ENCODE results near the gene FEZ2. TPM values are rescaled to one million over a fixed set of nuclear protein-coding genes. Genes with fewer than 3 reads are reported as not detected.

FEZ2 gene
- total and polyA plus RNA-seq, 2 of the 8 experiments (the other 6 are each of a cell fraction or from before 2014, with no cell fraction given), result 7.5 to 16.4 TPM

DNA sequence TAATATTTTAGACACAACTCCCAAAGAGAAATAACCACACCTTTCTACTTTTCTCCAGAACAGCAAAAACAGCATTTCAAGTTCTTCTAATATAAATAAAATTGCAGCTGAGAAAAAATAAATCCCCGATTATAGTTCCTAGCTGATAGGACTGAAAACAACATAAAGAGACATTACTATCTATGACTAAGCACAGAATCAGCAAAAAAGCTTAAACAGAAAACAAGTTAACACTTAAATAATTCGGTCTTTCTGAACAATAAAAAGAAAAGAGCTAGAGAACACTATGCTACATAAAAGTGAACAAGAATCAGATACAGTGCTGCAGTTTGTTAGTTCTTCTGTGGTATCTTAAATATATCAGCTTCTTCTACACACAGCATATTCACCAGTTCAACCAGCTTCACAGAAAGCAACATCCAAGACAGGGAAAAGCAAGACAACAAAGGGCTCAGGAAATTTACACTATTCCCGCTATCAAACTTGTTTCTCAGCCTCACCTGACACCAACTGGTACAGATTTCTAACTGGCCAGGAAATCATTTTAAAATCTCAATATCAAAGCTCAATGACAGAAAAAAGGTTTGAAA lies 28.6 kb downstream of the FEZ2 start:
- Histone ChIP-seq H3K79me1 (ENCODE audit: low read depth, low read length) (peaks cover 3% of the 10 kb centered on the region; the same call in 1 of the 2 replicates), H3K4me2 (ENCODE audit: insufficient read depth in 1 of 2, low read depth in 2 of 2, low read length in 2 of 2) (no peak overlapping the region), H3K9ac (replicated peaks in 1 of 4; ENCODE audit: extremely low read depth in 1 of 4, low read depth in 3 of 4, low read length in 3 of 4) (no peak overlapping the region), H2BK120ac (replicated peaks; ENCODE audit: low read depth, low read length) (no peak overlapping the region), H3K23ac (ENCODE audit: insufficient read length) (no peak overlapping the region), H2BK15ac (ENCODE audit: low read length) (no peak overlapping the region), H4K5ac (ENCODE audit: insufficient read length, low read depth, low read length) (no peak overlapping the region), H2AFZ (ENCODE audit: low read length) (no peak overlapping the region), H2BK12ac (ENCODE audit: low read depth, low read length) (no peak overlapping the region), H3K9me3 (ENCODE audit: insufficient read depth in 2 of 2, low read depth in 1 of 2, low read length in 1 of 2) (no peaks in the 10 kb centered on the region), H3K4me3 (ENCODE audit: extremely low read depth in 1 of 4, insufficient read depth in 2 of 4, low read depth in 3 of 4, low read length in 4 of 4) (no peak overlapping the region), H3K4ac (replicated peaks; ENCODE audit: insufficient read length, low read depth, low read length) (no peak overlapping the region), H2BK20ac (ENCODE audit: low read length) (no peak overlapping the region), H4K91ac (replicated peaks; ENCODE audit: insufficient read length, low read length) (no peak overlapping the region), H3K36me3 (ENCODE audit: control insufficient read depth in 2 of 4, insufficient read depth in 4 of 4, low read length in 3 of 4) (no peaks in the 10 kb centered on the region), H4K8ac (ENCODE audit: extremely low read depth, insufficient read depth, low read length) (no peak overlapping the region), H4K20me1 (replicated peaks in 1 of 2; ENCODE audit: control insufficient read depth in 1 of 2, insufficient read depth in 2 of 2, low read length in 2 of 2) (no peaks in the 10 kb centered on the region), H3K14ac (ENCODE audit: insufficient read length) (no peak overlapping the region), H3K27me3 (replicated peaks in 1 of 4; ENCODE audit: control insufficient read depth in 3 of 4, extremely low read depth in 1 of 4, insufficient read depth in 3 of 4, low read length in 3 of 4) (no peaks in the 10 kb centered on the region), H3K79me2 (ENCODE audit: control insufficient read depth in 1 of 2, insufficient read depth in 2 of 2, low read length in 2 of 2) (0 out of 4 replicates have a peak, but pooled peaks cover 0 to 2% of the 10 kb centered on the region in 2 experiments), H3K27ac (ENCODE audit: low read depth, low read length) (no peak overlapping the region), H2AK5ac (ENCODE audit: low read depth, low read length) (no peak overlapping the region), H3K23me2 (ENCODE audit: low read depth, low read length) (no peaks in the 10 kb centered on the region), H2BK5ac (ENCODE audit: low read depth, low read length) (no peak overlapping the region), H3K18ac (ENCODE audit: extremely low read depth, low read length) (no peak overlapping the region), H3K56ac (replicated peaks; ENCODE audit: insufficient read length, low read depth, low read length) (no peak overlapping the region), H3K4me1 (replicated peaks in 1 of 4; ENCODE audit: control insufficient read depth in 3 of 4, insufficient read depth in 4 of 4, low read length in 3 of 4) (peaks cover 0 to 3% (median 0%) of the 10 kb centered on the region in 4 experiments; a peak in 1 of 7 replicates)
- ChIA-PET CTCF (ENCODE audit: partially characterized antibody) (interaction anchor here (0.6 to 1.7 kb wide), 5 partner anchors 13 to 216 kb away, joined by 3 to 6 read pairs (median 4); no protein-coding TSS in a partner anchor), POLR2A (ENCODE audit: partially characterized antibody) (interaction anchor here (1.0 kb wide), 1 partner anchor 17 kb away, joined by 3 read pairs; no protein-coding TSS in a partner anchor)
- no peak for DNase-seq (ENCODE audit: low read depth in 1 of 2, low spot score in 2 of 2)
- 84% methylated on average over 3 of the region's 3 CpGs; no CpG with 5 or more reads in 1 of the 2 experiments for WGBS, 2 experiments (ENCODE audit: extremely low coverage in 1 of 2, insufficient coverage in 1 of 2, insufficient read length in 1 of 2, insufficient replicate concordance in 2 of 2, low coverage in 1 of 2, low lambda C conversion rate in 2 of 2, missing lambda C conversion rate in 1 of 2)
- FAIRE-seq, result no peak
- TF ChIP-seq JUND (IDR thresholded peaks at IDR 0.05; ENCODE audit: low read length), result no peak
- no peak for TF ChIP-seq EP300 (IDR thresholded peaks at IDR 0.05; ENCODE audit: borderline replicate concordance in 1 of 2, low read depth in 2 of 2, low read length in 2 of 2)
- no peak for TF ChIP-seq SP4 (IDR thresholded peaks at IDR 0.05; ENCODE audit: low read length)
- no peak for TF ChIP-seq GABPA (IDR thresholded peaks at IDR 0.05; ENCODE audit: borderline replicate concordance, insufficient read depth, low read length)
- no peak for TF ChIP-seq KDM5A (IDR thresholded peaks at IDR 0.05; ENCODE audit: low read length)
- no peak for TF ChIP-seq CBX5 (IDR thresholded peaks at IDR 0.05; ENCODE audit: low read depth, low read length)
- no peak for TF ChIP-seq JUN (IDR thresholded peaks at IDR 0.05; ENCODE audit: low read depth, low read length)
- TF ChIP-seq TAF1 (IDR thresholded peaks at IDR 0.05; ENCODE audit: low read depth, low read length), result no peak
- no peak for TF ChIP-seq RFX5 (IDR thresholded peaks at IDR 0.05; ENCODE audit: borderline replicate concordance, low read depth, low read length)
- no peak for TF ChIP-seq HDAC2 (IDR thresholded peaks at IDR 0.05; ENCODE audit: borderline replicate concordance in 1 of 2, low read depth in 2 of 2, low read length in 2 of 2)
- TF ChIP-seq NRF1 (IDR thresholded peaks at IDR 0.05; ENCODE audit: low read depth, low read length), result no peak
- no peak for TF ChIP-seq SUZ12 (IDR thresholded peaks at IDR 0.05; ENCODE audit: low read length)
- no peak for TF ChIP-seq CTBP2 (IDR thresholded peaks at IDR 0.05; ENCODE audit: borderline replicate concordance, insufficient read depth, insufficient read length, low read length)
